GM12878 (cell line): Measurements from ENCODE around the gene TMEM132D. TPM values are rescaled to one million over a fixed set of nuclear protein-coding genes. Genes with fewer than 3 reads are reported as not detected.

Source experiments
- ATAC-seq: fragments of 200-7000 bp; cut with Tn5 transposase; 3 replicates; pipeline ENCODE4 v1.9.1; 2020; ENCODE audit warnings: mild to moderate bottlenecking, moderate library complexity
- BruUV-seq: library from RNA; stranded (reverse); fragments of 400-500 nt; replicated peaks from 2 replicates; lab custom pipeline; 2021; lab: Mats Ljungman, UMichigan
- CTCF ChIA-PET: fragments of 300-600 bp; sonication (Branson Sonifier 250); formaldehyde crosslinking; extraction: SDS; loops from one replicate; lab custom pipeline; 2021; ENCODE audit warnings: inconsistent platforms; lab: Yijun Ruan, JAX
- POLR2A ChIA-PET: fragments of 350-600 bp; formaldehyde crosslinking; extraction: SDS; loops from one replicate; lab custom pipeline; 2021; ENCODE audit warnings: inconsistent platforms; lab: Charles Lee
- RAD21 ChIA-PET: fragments of 300-600 bp; sonication (Branson Sonifier 250); formaldehyde crosslinking; loops from one replicate; lab custom pipeline; 2023; ENCODE audit warnings: antibody characterized with exemption; ENCODE audit not compliant: unreplicated experiment; lab: Charles Lee
- SMC1A ChIA-PET: fragments of 300-600 bp; sonication (Branson Sonifier 250); formaldehyde crosslinking; loops from one replicate; lab custom pipeline; 2023; ENCODE audit not compliant: unreplicated experiment, uncharacterized antibody; lab: Charles Lee
- DNase-seq: peaks from one replicate; pipeline ENCODE4 v3.0.0-alpha.2; 2011; ENCODE audit warnings: low read depth, low spot score
- FAIRE-seq: peaks from 3 replicates; lab custom pipeline; 2011; peaks lifted over from hg19 to GRCh38; lab: Jason Lieb, UNC
- H2AFZ ChIP-seq: 2 replicates; pipeline ENCODE4 v1.6.0; 2011; ENCODE audit warnings: low read depth, low read length, control low read depth; ENCODE audit not compliant: control insufficient read depth
- H3K27ac ChIP-seq: 2 replicates; pipeline ENCODE4 v1.5.1; 2011; ENCODE audit warnings: control low read depth; ENCODE audit not compliant: control insufficient read depth, insufficient read depth
- H3K27me3 ChIP-seq, 2 experiments: replicated peaks in 1 of 2; 2 replicates each; pipeline versions ENCODE4 v1.6.0 to v1.6.1; 2011; ENCODE audit warnings: low read length in 1 of 2; ENCODE audit not compliant: control insufficient read depth in 2 of 2, insufficient read depth in 2 of 2
- H3K36me3 ChIP-seq, 2 experiments: 2 replicates each; pipeline ENCODE4 v1.5.1; 2011; ENCODE audit warnings: low read length in 1 of 2; ENCODE audit not compliant: control insufficient read depth in 2 of 2, insufficient read depth in 2 of 2
- H3K4me1 ChIP-seq: 2 replicates; pipeline ENCODE4 v1.6.1; 2011; ENCODE audit warnings: mild to moderate bottlenecking, low read length, moderate library complexity, mixed read lengths; ENCODE audit not compliant: control insufficient read depth, insufficient read depth
- H3K4me2 ChIP-seq: 2 replicates; pipeline ENCODE4 v1.6.0; 2011; ENCODE audit warnings: control low read depth; ENCODE audit not compliant: control insufficient read depth, insufficient read depth
- H3K4me3 ChIP-seq: fragments of 200-600 bp; sonication (generic); 2 replicates; pipeline ENCODE4 v1.5.1; 2016
- H3K79me2 ChIP-seq: 2 replicates; pipeline ENCODE4 v1.6.0; 2011; ENCODE audit warnings: low read length; ENCODE audit not compliant: control insufficient read depth, insufficient read depth
- H3K9ac ChIP-seq: 2 replicates; pipeline ENCODE4 v1.8.0; 2011; ENCODE audit warnings: low read length, control low read depth, mixed read lengths; ENCODE audit not compliant: control insufficient read depth, insufficient read depth
- H3K9me3 ChIP-seq: replicated peaks from 3 replicates; pipeline ENCODE4 v1.5.1; 2011; ENCODE audit warnings: mild to moderate bottlenecking, low read length; ENCODE audit not compliant: control insufficient read depth, insufficient read depth
- H4K20me1 ChIP-seq: 2 replicates; pipeline ENCODE4 v1.6.0; 2011; ENCODE audit not compliant: control insufficient read depth, insufficient read depth
- RAD21 ChIP-seq: IDR thresholded peaks from 2 replicates; pipeline ENCODE4 v1.6.1; 2011; ENCODE audit warnings: mild to moderate bottlenecking, low read depth, low read length, moderate library complexity; ENCODE audit not compliant: insufficient read depth
- RCOR1 ChIP-seq: conservative IDR thresholded peaks from 2 replicates; pipeline ENCODE4 v1.6.1; 2012; ENCODE audit warnings: low read depth, low read length, improper control_type of control experiment
- SUPT20H ChIP-seq: IDR thresholded peaks from 2 replicates; pipeline ENCODE4 v1.6.1; 2011; ENCODE audit warnings: low read depth, mild to moderate bottlenecking, low read length, moderate library complexity, borderline replicate concordance; ENCODE audit not compliant: control insufficient read depth
- TCF3 ChIP-seq: IDR thresholded peaks from 2 replicates; pipeline ENCODE4 v1.6.1; 2012; ENCODE audit warnings: low read depth, mild to moderate bottlenecking, low read length, borderline replicate concordance; ENCODE audit not compliant: insufficient read depth
- YY1 ChIP-seq: IDR thresholded peaks from 2 replicates; pipeline ENCODE4 v1.6.1; 2011; ENCODE audit warnings: low read depth, mild to moderate bottlenecking, low read length
- ZNF592 ChIP-seq: fragments of 450-650 bp; IDR thresholded peaks from 2 replicates; pipeline ENCODE4 v1.6.1; 2017; ENCODE audit warnings: mild to moderate bottlenecking, moderate library complexity
- ZSCAN29 ChIP-seq: fragments of 450-650 bp; IDR thresholded peaks from 2 replicates; pipeline ENCODE4 v1.6.1; 2017; ENCODE audit warnings: mild to moderate bottlenecking, moderate library complexity
- WGBS: methylation state at CpG from one replicate; pipeline ENCODE4 v1.1.6; 2016; ENCODE audit warnings: low lambda C conversion rate; ENCODE audit not compliant: insufficient replicate concordance, insufficient coverage; ENCODE audit errors: missing lambda C conversion rate; 5-methylcytosine and 5-hydroxymethylcytosine counted together
- in situ Hi-C: fragments of 300-500 bp; cut with MboI; formaldehyde crosslinking; loops from 9 replicates; pipeline ENCODE4 v1.14.3; 2018; ENCODE audit warnings: mixed read lengths
- intact Hi-C: fragments of 100-400 bp; cut with micrococcal nuclease; formaldehyde crosslinking; loops from one replicate; pipeline ENCODE4 v1.14.2; 2022; ENCODE audit not compliant: unreplicated experiment
- polyA plus RNA-seq, 11 experiments: library from polyadenylated mRNA; depleted of rRNA in 4 of 11; unstranded in 6 of 11; stranded (reverse) in 5 of 11; fragments of >200 nt; fragmentation: Nextera tagmentation in 4 of 11; fragmentation: Illumina TruSeq in 1 of 11; extraction: Ambion mirVana in 4 of 11; extraction: Trizol in 1 of 11; gene quantifications; 1 replicate in 1 of 11; 2 replicates in 10 of 11; pipeline versions ENCODE4 v1.2.1 to v1.2.3, GENCODE V29; 2011 to 2016; ENCODE audit warnings: inconsistent platforms in 2 of 11, missing spikeins in 2 of 11, low read depth in 1 of 11
- total RNA-seq, 4 experiments: library from RNA; depleted of rRNA in 3 of 4; stranded (reverse); fragments of >200 nt in 3 of 4; fragmentation: Illumina TruSeq in 1 of 4; extraction: Trizol in 1 of 4; gene quantifications; 2 replicates each; pipeline versions ENCODE4 v1.2.1 to v1.2.3, GENCODE V29; 2013 to 2021
- TF ChIP-seq, protein P1 (sequence below): fragments of 450-650 bp; IDR thresholded peaks from 2 replicates; pipeline ENCODE4 v1.6.1; 2016; ENCODE audit warnings: mild to moderate bottlenecking
- TF ChIP-seq, protein P2 (sequence below): IDR thresholded peaks from 2 replicates; pipeline ENCODE4 v1.6.1; 2011; ENCODE audit warnings: borderline replicate concordance, low read depth, mild to moderate bottlenecking, moderate library complexity, low read length; ENCODE audit not compliant: insufficient read depth, poor library complexity, severe bottlenecking

TMEM132D gene
- total and polyA plus RNA-seq, 10 of the 15 experiments (the other 5 are each of a cell fraction or from before 2014, with no cell fraction given) = under 0.01 to 0.12 (median 0.02) TPM; not detected in 3

GRCh38 chr12:129184127-129184928 is 719.5 kb downstream of the TMEM132D start:
- H4K20me1 ChIP-seq = no peaks in the 10 kb centered on the region
- CTCF ChIA-PET = interaction anchor here (0.6 kb wide), 1 partner anchor 404 kb away, joined by 3 read pairs; no protein-coding TSS in a partner anchor
- no TSS peak for BruUV-seq
- intact Hi-C loops = no loop called here
- ATAC-seq = no peak
- H3K27me3 ChIP-seq = no peaks in the 10 kb centered on the region
- RAD21 ChIA-PET = no interaction called here
- SMC1A ChIA-PET = no interaction called here
- no peak overlapping the region for H3K9ac ChIP-seq
- WGBS = 46% methylated on average over 19 of the region's 19 CpGs
- H3K79me2 ChIP-seq = no peaks in the 10 kb centered on the region
- TF ChIP-seq ZSCAN29 (no peak), RCOR1 (no peak), TCF3 (no peak), YY1 (no peak), ZNF592 (no peak), RAD21 (no peak), SUPT20H (no peak)
- TF ChIP-seq, protein P1, sequence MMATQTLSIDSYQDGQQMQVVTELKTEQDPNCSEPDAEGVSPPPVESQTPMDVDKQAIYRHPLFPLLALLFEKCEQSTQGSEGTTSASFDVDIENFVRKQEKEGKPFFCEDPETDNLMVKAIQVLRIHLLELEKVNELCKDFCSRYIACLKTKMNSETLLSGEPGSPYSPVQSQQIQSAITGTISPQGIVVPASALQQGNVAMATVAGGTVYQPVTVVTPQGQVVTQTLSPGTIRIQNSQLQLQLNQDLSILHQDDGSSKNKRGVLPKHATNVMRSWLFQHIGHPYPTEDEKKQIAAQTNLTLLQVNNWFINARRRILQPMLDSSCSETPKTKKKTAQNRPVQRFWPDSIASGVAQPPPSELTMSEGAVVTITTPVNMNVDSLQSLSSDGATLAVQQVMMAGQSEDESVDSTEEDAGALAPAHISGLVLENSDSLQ = no peak
- TF ChIP-seq, protein P2, sequence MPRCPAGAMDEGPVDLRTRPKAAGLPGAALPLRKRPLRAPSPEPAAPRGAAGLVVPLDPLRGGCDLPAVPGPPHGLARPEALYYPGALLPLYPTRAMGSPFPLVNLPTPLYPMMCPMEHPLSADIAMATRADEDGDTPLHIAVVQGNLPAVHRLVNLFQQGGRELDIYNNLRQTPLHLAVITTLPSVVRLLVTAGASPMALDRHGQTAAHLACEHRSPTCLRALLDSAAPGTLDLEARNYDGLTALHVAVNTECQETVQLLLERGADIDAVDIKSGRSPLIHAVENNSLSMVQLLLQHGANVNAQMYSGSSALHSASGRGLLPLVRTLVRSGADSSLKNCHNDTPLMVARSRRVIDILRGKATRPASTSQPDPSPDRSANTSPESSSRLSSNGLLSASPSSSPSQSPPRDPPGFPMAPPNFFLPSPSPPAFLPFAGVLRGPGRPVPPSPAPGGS = no peak
- no peak overlapping the region for H3K4me2 ChIP-seq
- no peak for DNase-seq
- H3K4me3 ChIP-seq = no peak overlapping the region
- FAIRE-seq = no peak
- POLR2A ChIA-PET = no interaction called here
- no peaks in the 10 kb centered on the region for H3K36me3 ChIP-seq
- in situ Hi-C loops = no loop called here
- no peak overlapping the region for H2AFZ ChIP-seq
- H3K9me3 ChIP-seq = no peaks in the 10 kb centered on the region
- no peak overlapping the region for H3K27ac ChIP-seq
- no peaks in the 10 kb centered on the region for H3K4me1 ChIP-seq
